SK-N-SH treated with all-trans-retinoic acid at 6 μM for 48 hours (cell line): Measurements from ENCODE around the gene SPATA25.
"Not testable (repeated sequence)": the region's sequence is repeated elsewhere in the genome, so short reads cannot be mapped to it uniquely, and the experiment has no call there.

Experiments
- ARNTL ChIP-seq: fragments of 450-650 bp; formaldehyde crosslinking; IDR thresholded peaks from 2 replicates; pipeline ENCODE4 v1.5.0; 2020; ENCODE audit warnings: low read depth, mild to moderate bottlenecking, moderate library complexity, borderline replicate concordance
- GLIS3 ChIP-seq: fragments of 250-450 bp; sonication (Bioruptor Pico); IDR thresholded peaks from 2 replicates; pipeline ENCODE4 v1.5.0; 2020; ENCODE audit warnings: mild to moderate bottlenecking, moderate library complexity
- POU6F1 ChIP-seq: fragments of 250-450 bp; sonication (Bioruptor Pico); IDR thresholded peaks from 2 replicates; pipeline ENCODE4 v1.8.0; 2021; ENCODE audit warnings: low read depth, mild to moderate bottlenecking, moderate library complexity, borderline replicate concordance
- PPARA ChIP-seq: fragments of 250-450 bp; sonication (Bioruptor Pico); IDR thresholded peaks from 2 replicates; pipeline ENCODE4 v1.5.0; 2020; ENCODE audit warnings: mild to moderate bottlenecking, borderline replicate concordance
- TOX ChIP-seq: fragments of 250-450 bp; sonication (Bioruptor Pico); IDR thresholded peaks from 2 replicates; pipeline ENCODE4 v1.8.0; 2021; ENCODE audit warnings: mild to moderate bottlenecking, moderate library complexity, borderline replicate concordance
- TSHZ2 ChIP-seq: fragments of 250-450 bp; sonication (Bioruptor Pico); IDR thresholded peaks from 2 replicates; pipeline ENCODE4 v1.5.0; 2020; ENCODE audit warnings: mild to moderate bottlenecking, moderate library complexity
- ZFP30 ChIP-seq: fragments of 450-650 bp; formaldehyde crosslinking; IDR thresholded peaks from 2 replicates; pipeline ENCODE4 v1.5.0; 2022; ENCODE audit warnings: mild to moderate bottlenecking, moderate library complexity

- not testable (repeated sequence) for TF ChIP-seq ARNTL (CRISPR knock-in tag); PPARA (CRISPR knock-in tag); GLIS3 (CRISPR knock-in tag); TSHZ2 (CRISPR knock-in tag); TOX (CRISPR knock-in tag); POU6F1; ZFP30 (CRISPR knock-in tag)
Observed at GRCh38 chr20:45901332-45901731, 13.9 kb upstream of the SPATA25 start.
